ENCODE data around the gene BRF1.

- TF ChIP-seq CTCF (IDR thresholded peaks at IDR 0.05; ENCODE audit: insufficient read depth, low read length, poor library complexity, severe bottlenecking) (no peak), EZH2phosphoT487 (conservative IDR thresholded peaks at IDR 0.05; ENCODE audit: low read length) (no peak)
Measured at GRCh38 chr14:105322791-105323556, 22.2 kb upstream of the BRF1 start.

Data from SU-DHL-6 (cell line).